Activated CD8-positive, alpha-beta memory T cell treated with anti-CD3 and anti-CD28 coated beads for 1 hour (primary cell): ENCODE measurements around the gene CDH13.

Experiments used
- DNase-seq, 2 donors: peaks; one replicate each; pipeline ENCODE4 v3.0.0-alpha.2; 2020; ENCODE audit warnings: low read depth in 1 of 2; ENCODE audit errors: extremely low read depth in 1 of 2

Gene CDH13

GRCh38 chr16:83206426-83206825 is 579.7 kb downstream of the CDH13 start:
- no peak for DNase-seq

- no peak for DNase-seq
These were observed 584.9 kb downstream of the CDH13 start for GRCh38 chr16:83211711-83212110.

- DNase-seq = no peak
These were observed 585.6 kb downstream of the CDH13 start for GRCh38 chr16:83212301-83212841.

GRCh38 chr16:83214671-83215070 is 587.9 kb downstream of the CDH13 start:
- DNase-seq = no peak

GRCh38 chr16:83215406-83216001 is 588.7 kb downstream of the CDH13 start:
- DNase-seq = peak in 1 of 2 donors; percentile 15

GRCh38 chr16:83219285-83219684 is 592.5 kb downstream of the CDH13 start:
- no peak for DNase-seq

GRCh38 chr16:83220066-83220465 is 593.3 kb downstream of the CDH13 start:
- no peak for DNase-seq

GRCh38 chr16:83224642-83225041 is 597.9 kb downstream of the CDH13 start:
- no peak for DNase-seq

- no peak for DNase-seq
These were observed 600.6 kb downstream of the CDH13 start for GRCh38 chr16:83227336-83227735.

GRCh38 chr16:83231729-83232128 is 605.0 kb downstream of the CDH13 start:
- DNase-seq = no peak

GRCh38 chr16:83233153-83233552 is 606.4 kb downstream of the CDH13 start:
- DNase-seq = no peak

- no peak for DNase-seq
These were observed 612.4 kb downstream of the CDH13 start for GRCh38 chr16:83238949-83239691.

GRCh38 chr16:83244057-83244456 is 617.3 kb downstream of the CDH13 start:
- no peak for DNase-seq

GRCh38 chr16:83245061-83245460 is 618.3 kb downstream of the CDH13 start:
- DNase-seq = no peak

- no peak for DNase-seq
These were observed 621.1 kb downstream of the CDH13 start for GRCh38 chr16:83247767-83248372.

GRCh38 chr16:83248735-83249463 is 622.1 kb downstream of the CDH13 start:
- DNase-seq = no peak

- DNase-seq = no peak
These were observed 626.8 kb downstream of the CDH13 start for GRCh38 chr16:83253521-83253920.

GRCh38 chr16:83258366-83258928 is 631.7 kb downstream of the CDH13 start:
- no peak for DNase-seq

GRCh38 chr16:83266848-83267553 is 640.2 kb downstream of the CDH13 start:
- no peak for DNase-seq

- DNase-seq = no peak
These were observed 641.4 kb downstream of the CDH13 start for GRCh38 chr16:83268169-83268568.
